Caco-2 (cell line): ENCODE data around the gene TLN1. TPM values are rescaled to one million over a fixed set of nuclear protein-coding genes. Genes with fewer than 3 reads are reported as not detected.

Experiments
- BruUV-seq: library from RNA; stranded (reverse); fragments of 400-500 nt; replicated peaks from 2 replicates; lab custom pipeline; 2021; lab: Mats Ljungman, UMichigan
- CTCF ChIA-PET: fragments of 300-600 bp; sonication (Branson Sonifier 250); formaldehyde crosslinking; loops from one replicate; lab custom pipeline; 2022; ENCODE audit warnings: antibody characterized with exemption; lab: Charles Lee
- POLR2A ChIA-PET: fragments of 300-600 bp; sonication (Branson Sonifier 250); formaldehyde crosslinking; loops from one replicate; lab custom pipeline; 2022; ENCODE audit warnings: antibody characterized with exemption; lab: Charles Lee
- DNase-seq, 2 experiments: peaks; one replicate each; pipeline versions ENCODE4 v3.0.0 to v3.0.0-alpha.2; 2020 to 2022
- H3K27me3 ChIP-seq: replicated peaks from 2 replicates; pipeline ENCODE4 v1.6.0; 2011; ENCODE audit warnings: low read length; ENCODE audit not compliant: control insufficient read depth, insufficient read depth
- H3K36me3 ChIP-seq: 2 replicates; pipeline ENCODE4 v1.5.1; 2011; ENCODE audit warnings: low read length; ENCODE audit not compliant: control insufficient read depth, insufficient read depth
- H3K4me1 ChIP-seq: fragments of 250-450 bp; sonication (Bioruptor Pico); 2 replicates; pipeline ENCODE4 v1.5.1; 2020; ENCODE audit warnings: mild to moderate bottlenecking
- H3K4me3 ChIP-seq: 2 replicates; pipeline ENCODE4 v1.5.1; 2011; ENCODE audit warnings: low read depth, mild to moderate bottlenecking, control low read depth, low read length
- H3K9me3 ChIP-seq: fragments of 250-450 bp; sonication (Bioruptor Pico); 2 replicates; pipeline ENCODE4 v1.5.1; 2020; ENCODE audit warnings: mild to moderate bottlenecking, moderate library complexity
- H3K27ac Mint-ChIP-seq: one replicate; pipeline ENCODE4 v1.8.0; 2022; ENCODE audit warnings: mixed read lengths; ENCODE audit not compliant: unreplicated experiment
- H3K27me3 Mint-ChIP-seq: one replicate; pipeline ENCODE4 v1.8.0; 2022; ENCODE audit warnings: mixed read lengths; ENCODE audit not compliant: insufficient read depth, unreplicated experiment
- H3K36me3 Mint-ChIP-seq: one replicate; pipeline ENCODE4 v1.8.0; 2022; ENCODE audit warnings: mild to moderate bottlenecking, mixed read lengths; ENCODE audit not compliant: insufficient read depth, unreplicated experiment
- H3K4me1 Mint-ChIP-seq: one replicate; pipeline ENCODE4 v1.8.0; 2022; ENCODE audit warnings: low read depth, mixed read lengths; ENCODE audit not compliant: unreplicated experiment
- H3K4me3 Mint-ChIP-seq: one replicate; pipeline ENCODE4 v1.8.0; 2022; ENCODE audit warnings: mild to moderate bottlenecking, moderate library complexity, mixed read lengths; ENCODE audit not compliant: unreplicated experiment
- H3K9me3 Mint-ChIP-seq: one replicate; pipeline ENCODE4 v1.8.0; 2022; ENCODE audit warnings: mixed read lengths; ENCODE audit not compliant: unreplicated experiment
- intact Hi-C: fragments of 100-400 bp; cut with micrococcal nuclease; formaldehyde crosslinking; loops from one replicate; pipeline ENCODE4 v1.10.0; 2022; ENCODE audit not compliant: unreplicated experiment
- total RNA-seq: library from RNA; stranded (reverse); gene quantifications from 2 replicates; pipeline ENCODE4 v1.2.3, GENCODE V29; 2022
- TF ChIP-seq, protein P1 (sequence below), 2 experiments: fragments of 200-600 bp in 1 of 2; IDR thresholded peaks; 1 replicate in 1 of 2; 2 replicates in 1 of 2; pipeline versions ENCODE4 v1.5.1 to v1.8.0; 2011 to 2022; ENCODE audit warnings: antibody characterized with exemption in 1 of 2, control low read depth in 1 of 2, inconsistent platforms in 1 of 2, low read depth in 1 of 2, low read length in 1 of 2, mild to moderate bottlenecking in 1 of 2, moderate library complexity in 1 of 2; ENCODE audit not compliant: insufficient read depth in 1 of 2, severe bottlenecking in 1 of 2, unreplicated experiment in 1 of 2

Gene TLN1
- total RNA-seq, 1 experiment from 2014 or later, result 147 TPM

DNA sequence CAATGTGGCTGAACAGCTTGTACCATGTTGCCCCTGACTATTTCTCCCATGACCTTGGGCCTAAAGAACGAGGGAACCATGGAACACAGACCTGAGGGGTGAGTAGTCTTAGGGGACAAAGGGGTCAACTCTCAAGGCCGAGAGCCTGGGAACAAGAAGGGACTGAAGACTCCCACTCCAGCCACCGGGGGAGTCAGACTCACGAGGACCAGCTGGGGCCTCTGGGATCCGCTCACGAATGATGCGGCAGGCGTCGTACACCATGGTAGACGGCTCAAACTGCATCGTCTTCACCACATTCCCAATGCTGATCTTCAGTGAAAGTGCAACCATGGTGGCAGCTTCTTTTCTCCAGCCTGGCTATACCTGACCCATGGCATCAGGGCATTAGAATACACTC lies 6.6 kb downstream of the TLN1 start:
- Mint-ChIP-seq H3K9me3 (no peaks in the 10 kb centered on the region), H3K27ac (no peak overlapping the region), H3K27me3 (no peaks in the 10 kb centered on the region), H3K4me1 (no peaks in the 10 kb centered on the region), H3K4me3 (no peak overlapping the region), H3K36me3 (peaks cover 63% of the 10 kb centered on the region)
- POLR2A ChIA-PET, result interaction anchor here (1.3 kb wide), 1 partner anchor 35 kb away, joined by 3 read pairs; the partner anchor contains the start of gene TPM2
- Histone ChIP-seq H3K4me3 (no peak overlapping the region), H3K9me3 (no peaks in the 10 kb centered on the region), H3K4me1 (peaks cover 42% of the 10 kb centered on the region), H3K36me3 (peaks cover 7% of the 10 kb centered on the region), H3K27me3 (no peaks in the 10 kb centered on the region)
- BruUV-seq, result no TSS peak
- CTCF ChIA-PET, result no interaction called here
- DNase-seq, result no peak
- TF ChIP-seq, protein P1, sequence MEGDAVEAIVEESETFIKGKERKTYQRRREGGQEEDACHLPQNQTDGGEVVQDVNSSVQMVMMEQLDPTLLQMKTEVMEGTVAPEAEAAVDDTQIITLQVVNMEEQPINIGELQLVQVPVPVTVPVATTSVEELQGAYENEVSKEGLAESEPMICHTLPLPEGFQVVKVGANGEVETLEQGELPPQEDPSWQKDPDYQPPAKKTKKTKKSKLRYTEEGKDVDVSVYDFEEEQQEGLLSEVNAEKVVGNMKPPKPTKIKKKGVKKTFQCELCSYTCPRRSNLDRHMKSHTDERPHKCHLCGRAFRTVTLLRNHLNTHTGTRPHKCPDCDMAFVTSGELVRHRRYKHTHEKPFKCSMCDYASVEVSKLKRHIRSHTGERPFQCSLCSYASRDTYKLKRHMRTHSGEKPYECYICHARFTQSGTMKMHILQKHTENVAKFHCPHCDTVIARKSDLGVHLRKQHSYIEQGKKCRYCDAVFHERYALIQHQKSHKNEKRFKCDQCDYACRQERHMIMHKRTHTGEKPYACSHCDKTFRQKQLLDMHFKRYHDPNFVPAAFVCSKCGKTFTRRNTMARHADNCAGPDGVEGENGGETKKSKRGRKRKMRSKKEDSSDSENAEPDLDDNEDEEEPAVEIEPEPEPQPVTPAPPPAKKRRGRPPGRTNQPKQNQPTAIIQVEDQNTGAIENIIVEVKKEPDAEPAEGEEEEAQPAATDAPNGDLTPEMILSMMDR (IDR thresholded peaks at IDR 0.05; ENCODE audit: insufficient read depth in 1 of 2, low read depth in 1 of 2, low read length in 1 of 2, severe bottlenecking in 1 of 2, unreplicated experiment in 1 of 2), result no peak
- intact Hi-C loops, result no loop called here

DNA sequence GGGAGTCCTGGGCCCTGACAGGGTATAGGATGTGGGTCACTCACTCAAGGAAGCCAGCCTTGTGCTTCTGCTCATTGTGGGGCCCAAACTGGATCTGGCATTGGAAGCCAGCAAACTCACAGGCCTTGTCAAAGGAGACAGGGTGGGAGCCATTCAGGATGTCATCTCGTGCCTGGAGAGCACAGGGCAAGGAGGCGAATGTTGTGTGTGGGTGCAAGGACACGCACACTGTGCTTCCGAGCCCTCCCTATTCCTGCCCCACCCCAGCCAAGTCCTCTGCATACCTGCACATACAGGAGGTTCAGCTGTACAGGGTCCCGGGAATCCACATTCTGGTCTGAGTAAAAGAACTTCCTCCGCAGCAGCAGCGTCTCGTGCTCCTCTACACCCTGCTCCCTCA lies 8.1 kb downstream of the TLN1 start:
- H3K4me3 Mint-ChIP-seq, result no peak overlapping the region
- no TSS peak for BruUV-seq
- H3K9me3 ChIP-seq, result no peaks in the 10 kb centered on the region
- CTCF ChIA-PET, result no interaction called here
- no peak overlapping the region for H3K27ac Mint-ChIP-seq
- H3K36me3 Mint-ChIP-seq, result peaks cover 72% of the 10 kb centered on the region
- H3K4me1 ChIP-seq, result peaks cover 28% of the 10 kb centered on the region
- H3K36me3 ChIP-seq, result peaks cover 8% of the 10 kb centered on the region
- POLR2A ChIA-PET, result no interaction called here
- no peaks in the 10 kb centered on the region for H3K27me3 Mint-ChIP-seq
- no peak overlapping the region for H3K4me3 ChIP-seq
- intact Hi-C loops, result no loop called here
- H3K27me3 ChIP-seq, result no peaks in the 10 kb centered on the region
- no peak for DNase-seq
- H3K9me3 Mint-ChIP-seq, result no peaks in the 10 kb centered on the region
- TF ChIP-seq, protein P1 (IDR thresholded peaks at IDR 0.05; ENCODE audit: insufficient read depth in 1 of 2, low read depth in 1 of 2, low read length in 1 of 2, severe bottlenecking in 1 of 2, unreplicated experiment in 1 of 2), result no peak
- no peaks in the 10 kb centered on the region for H3K4me1 Mint-ChIP-seq

DNA sequence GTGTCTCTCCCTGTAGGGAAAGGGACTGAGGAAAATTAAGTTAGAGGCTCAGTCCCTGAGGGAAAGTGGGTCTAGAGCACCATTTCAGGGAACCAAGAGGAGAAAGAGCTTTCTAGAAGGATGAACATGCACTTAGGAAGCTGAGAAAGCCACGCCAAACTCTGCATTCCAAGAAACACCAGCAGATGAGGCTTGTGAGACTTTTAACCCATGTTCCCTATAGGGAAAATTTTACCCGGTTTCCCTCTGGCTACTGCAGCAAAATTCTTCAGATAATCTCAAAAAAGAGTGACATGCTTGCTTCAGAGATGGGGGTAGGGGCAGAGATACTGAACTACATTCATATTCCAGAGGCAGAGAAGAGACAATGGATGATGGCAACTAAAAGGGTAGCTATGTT lies 8.6 kb downstream of the TLN1 start:
- H3K4me1 ChIP-seq, result peaks cover 23% of the 10 kb centered on the region
- no peak for DNase-seq
- Mint-ChIP-seq H3K36me3 (peaks cover 77% of the 10 kb centered on the region), H3K4me1 (no peaks in the 10 kb centered on the region), H3K27me3 (no peaks in the 10 kb centered on the region), H3K4me3 (no peak overlapping the region), H3K9me3 (no peaks in the 10 kb centered on the region), H3K27ac (no peak overlapping the region)
- intact Hi-C loops, result no loop called here
- TF ChIP-seq, protein P1 (IDR thresholded peaks at IDR 0.05; ENCODE audit: insufficient read depth in 1 of 2, low read depth in 1 of 2, low read length in 1 of 2, severe bottlenecking in 1 of 2, unreplicated experiment in 1 of 2), result no peak
- H3K9me3 ChIP-seq, result no peaks in the 10 kb centered on the region
- no TSS peak for BruUV-seq
- peaks cover 10% of the 10 kb centered on the region for H3K36me3 ChIP-seq
- CTCF ChIA-PET, result no interaction called here
- POLR2A ChIA-PET, result interaction anchor here (0.7 kb wide), 1 partner anchor 59 kb away, joined by 4 read pairs; no protein-coding TSS in a partner anchor
- no peaks in the 10 kb centered on the region for H3K27me3 ChIP-seq
- H3K4me3 ChIP-seq, result no peak overlapping the region
